HUDEP-2 (cell line): Measurements from ENCODE around the gene HDGFL2.
A peak's percentile ranks its signal among the peaks of the same experiment; 100 is the strongest.

Experiments used
- DNase-seq, 76 experiments: peaks; one replicate each; lab custom pipeline; 2025; ENCODE audit not compliant: unreplicated experiment in 76 of 76; lab: John Stamatoyannopoulos, UW

HDGFL2 gene

DNA sequence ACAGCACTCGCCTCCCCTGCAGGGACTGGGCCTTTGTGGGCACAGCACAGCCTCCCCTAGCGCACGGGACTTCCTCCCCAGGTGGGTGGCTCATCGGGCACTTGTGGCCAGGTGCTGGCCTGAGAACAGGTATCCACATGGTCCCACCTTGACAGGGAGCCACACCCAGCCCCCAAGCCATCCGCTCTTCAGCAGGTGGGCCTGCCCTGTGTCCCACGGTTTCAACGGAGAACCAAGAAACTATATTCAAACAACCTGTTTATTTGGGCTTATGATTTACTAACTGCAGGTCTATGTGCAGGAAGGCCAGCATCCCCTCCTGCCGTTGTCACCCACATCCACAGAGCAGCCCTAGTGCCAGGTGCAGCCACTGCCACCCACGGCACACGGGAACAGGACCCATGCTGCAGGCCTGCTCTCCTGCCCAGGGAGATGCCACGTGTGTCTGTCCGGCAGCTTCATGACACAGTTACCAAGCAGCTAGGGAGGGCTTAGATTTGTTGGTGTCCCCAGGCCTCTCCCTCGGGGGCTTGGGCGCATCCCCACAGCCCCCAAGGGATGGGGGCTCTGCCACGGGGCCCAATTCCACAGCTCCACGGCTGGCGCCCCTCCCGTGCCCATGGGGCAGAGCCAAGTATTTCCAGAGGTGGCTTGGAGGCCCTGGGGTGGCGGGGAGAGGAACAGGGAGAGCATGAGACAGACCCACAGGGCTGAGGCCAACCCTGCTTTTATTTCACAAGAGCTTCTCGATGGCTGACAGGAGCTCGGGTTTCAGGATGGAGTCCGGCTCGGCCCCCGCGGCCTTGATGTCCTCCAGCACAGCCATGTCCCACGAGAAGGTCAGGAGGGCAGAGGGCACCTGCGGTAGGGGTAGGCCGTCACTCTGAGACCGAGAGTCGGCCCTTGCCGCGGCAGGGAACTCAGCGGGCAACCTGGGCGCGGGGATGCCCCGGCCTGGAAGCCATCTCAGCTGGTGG lies 27.0 kb upstream of the HDGFL2 start:
- DNase-seq: no peak

GRCh38 chr19:4445963-4446703 lies 26.0 kb upstream of the HDGFL2 start:
- DNase-seq: no peak

DNA sequence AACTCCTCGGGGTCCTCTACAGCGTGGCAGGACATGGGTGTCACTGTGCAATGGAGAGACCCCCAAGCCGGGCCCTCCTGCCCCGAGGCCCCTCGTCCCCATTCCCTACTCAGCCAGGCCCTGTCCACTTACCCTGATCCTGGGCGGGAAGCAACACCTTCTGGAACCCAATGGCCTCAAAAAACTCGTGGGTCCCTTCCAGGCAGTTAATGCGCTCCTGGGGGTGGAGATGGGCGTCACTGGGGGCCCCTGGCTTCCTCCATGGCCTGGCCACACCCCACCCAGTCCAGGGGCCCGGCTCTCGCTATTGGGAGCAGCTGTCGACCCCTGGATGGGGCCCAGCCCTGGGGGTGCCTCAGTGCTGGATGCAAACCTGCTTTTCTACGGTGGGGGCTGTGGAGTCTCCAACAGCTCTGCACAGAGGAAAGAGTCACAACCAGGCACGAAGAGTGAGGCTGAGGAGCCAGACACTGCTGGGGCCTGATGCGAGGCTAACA lies 25.3 kb upstream of the HDGFL2 start:
- no peak for DNase-seq

DNA sequence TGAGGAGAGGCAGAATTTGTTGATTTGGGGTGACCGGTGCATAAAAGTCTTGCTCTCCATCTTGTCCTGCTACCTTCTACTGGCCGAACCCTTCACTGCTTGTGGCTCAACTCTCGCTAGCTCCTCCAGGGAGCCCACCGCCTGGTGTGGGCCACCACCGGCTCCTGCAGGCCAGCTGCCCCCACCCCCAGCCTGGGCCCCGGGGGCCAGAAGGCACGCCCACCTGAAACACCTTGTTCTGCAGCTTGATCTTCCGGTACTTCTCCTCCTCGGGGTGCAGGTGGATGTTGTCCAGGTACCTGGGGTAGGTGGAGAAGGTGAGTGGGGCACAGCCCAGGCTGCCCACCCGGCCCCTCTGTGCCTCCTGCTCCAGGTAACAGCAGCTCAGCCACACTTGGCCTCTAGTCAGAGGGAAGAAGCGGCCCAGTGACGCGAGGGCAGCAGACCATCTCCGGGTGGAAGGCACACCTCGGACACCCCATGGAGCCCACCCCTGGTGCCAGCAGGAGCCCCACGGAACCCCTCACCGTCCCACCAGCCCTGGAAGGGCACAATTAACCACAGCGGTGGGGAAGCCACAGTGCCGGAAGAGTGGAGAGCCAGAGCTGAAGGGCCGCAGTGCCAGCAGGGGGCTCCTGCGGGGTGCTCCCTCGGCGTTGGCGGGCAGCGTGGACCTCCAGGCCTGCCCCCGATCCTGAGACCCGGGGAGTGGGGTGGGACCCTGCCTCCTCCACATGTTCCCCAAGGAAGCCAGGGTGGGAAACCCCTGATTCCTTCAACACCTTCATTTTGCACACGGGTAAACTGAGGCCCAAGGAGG lies 24.6 kb upstream of the HDGFL2 start:
- DNase-seq: no peak

DNA sequence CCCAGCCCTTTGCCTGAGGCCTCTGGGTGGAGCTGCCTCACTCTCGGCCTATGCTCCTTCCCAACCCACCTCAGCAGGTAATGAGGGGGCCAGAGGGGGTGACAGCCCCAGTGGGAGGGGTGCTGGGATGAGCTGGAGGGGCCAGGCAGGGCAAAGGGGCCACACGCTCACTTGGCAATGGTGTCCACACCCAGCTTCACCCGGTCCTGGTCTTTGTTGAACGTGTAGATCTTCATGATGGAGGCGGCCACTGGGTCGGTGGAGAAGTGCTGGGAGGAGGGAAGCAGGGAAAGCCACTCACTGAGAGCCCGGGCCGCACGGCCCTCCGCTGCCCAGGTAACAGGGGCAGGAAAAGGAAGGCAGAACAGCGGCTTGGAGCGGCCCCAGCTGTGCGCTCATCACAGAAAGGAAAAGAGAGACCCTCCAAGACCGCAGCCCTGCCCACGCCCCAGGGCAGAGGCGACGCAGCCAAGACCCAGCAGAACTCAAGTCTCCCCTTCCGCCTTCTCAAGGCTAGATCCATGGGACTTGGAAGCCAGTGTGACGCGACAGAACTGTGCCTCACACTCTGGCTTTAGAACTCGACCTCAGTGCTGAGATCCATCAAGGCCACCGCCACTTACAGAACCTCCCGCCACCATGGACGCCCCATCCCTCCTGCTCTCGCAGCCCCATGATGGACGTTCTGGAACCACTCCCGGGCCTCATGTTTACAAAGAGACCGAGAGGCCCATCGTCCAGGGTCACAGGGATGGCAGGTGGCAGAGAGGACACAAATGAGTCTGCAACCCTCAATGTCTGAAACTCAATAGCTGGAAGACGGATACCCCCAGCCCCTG lies 23.7 kb upstream of the HDGFL2 start:
- no peak for DNase-seq

DNA sequence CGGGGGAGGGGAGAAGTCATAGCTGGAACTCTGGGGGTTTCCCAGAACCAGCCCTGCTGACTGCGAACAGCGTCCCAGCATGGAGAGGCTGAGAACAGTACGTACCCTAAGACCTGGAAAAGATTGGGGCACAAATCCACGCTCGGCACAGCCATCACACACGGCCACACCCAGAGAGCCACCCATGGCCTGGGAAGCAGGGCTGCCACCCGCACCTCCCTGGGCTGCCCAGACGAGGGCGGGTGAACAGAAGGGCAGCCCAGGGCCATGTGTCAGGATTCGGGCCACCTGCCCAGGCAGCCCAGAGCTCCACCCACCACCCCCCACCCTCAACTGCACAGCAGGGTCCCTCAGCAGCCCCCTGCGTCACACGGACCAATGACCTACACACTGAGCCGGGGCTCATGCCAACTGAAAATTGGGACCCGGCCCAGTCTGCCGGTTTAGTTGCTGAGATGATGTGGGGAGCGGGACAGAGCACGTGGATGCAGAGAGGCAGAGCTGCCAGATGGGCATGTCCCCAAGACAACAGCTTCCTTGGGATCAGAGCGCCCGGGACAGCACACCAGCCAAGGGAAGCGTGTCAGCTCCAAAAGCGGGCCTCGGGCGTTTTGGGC lies 23.0 kb upstream of the HDGFL2 start:
- DNase-seq: peak in 6 of 76 experiments; percentile 21 to 25 (median 24)

- DNase-seq: no peak
These were observed 22.5 kb upstream of the HDGFL2 start for GRCh38 chr19:4449639-4450028.

DNA sequence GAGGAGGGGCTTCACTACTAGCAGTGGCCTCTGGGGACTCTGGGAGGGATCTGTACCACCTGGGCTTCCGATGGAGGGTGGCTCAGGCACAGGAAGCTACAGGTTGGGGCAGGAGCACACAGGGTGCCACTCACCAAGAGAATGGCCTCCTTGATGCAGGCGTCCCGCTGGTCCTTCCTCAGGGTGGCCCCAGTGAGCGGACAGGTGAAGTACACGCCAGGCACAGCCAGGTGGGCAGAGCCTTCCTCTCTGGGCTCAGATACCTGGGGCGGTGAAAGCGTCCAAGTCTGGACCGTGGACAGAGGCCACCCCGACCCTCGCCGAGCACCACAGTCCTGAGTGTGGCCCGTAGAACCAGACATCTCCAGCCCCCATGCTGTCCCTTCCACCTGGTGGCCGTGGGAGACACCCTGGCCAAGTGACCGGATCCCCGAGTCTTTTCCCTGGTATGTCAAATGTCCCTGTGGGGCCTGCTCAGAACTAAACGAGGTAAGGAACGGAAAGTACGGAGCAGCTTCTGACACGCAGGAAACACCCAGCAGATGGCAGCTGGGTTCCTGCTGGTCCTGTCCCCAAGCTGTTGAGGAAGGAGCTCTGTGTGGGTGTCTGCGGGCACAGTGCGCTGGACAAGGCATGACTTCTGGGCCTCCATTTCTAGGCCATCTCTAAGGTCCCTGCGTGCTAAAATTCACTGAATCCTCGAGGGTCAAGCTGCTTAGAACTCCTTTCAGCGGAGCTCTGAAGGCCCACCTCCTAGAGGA lies 19.7 kb upstream of the HDGFL2 start:
- no peak for DNase-seq

GRCh38 chr19:4453232-4454179 lies 18.6 kb upstream of the HDGFL2 start:
- DNase-seq: peak in 2 of 76 experiments; percentile 27

DNA sequence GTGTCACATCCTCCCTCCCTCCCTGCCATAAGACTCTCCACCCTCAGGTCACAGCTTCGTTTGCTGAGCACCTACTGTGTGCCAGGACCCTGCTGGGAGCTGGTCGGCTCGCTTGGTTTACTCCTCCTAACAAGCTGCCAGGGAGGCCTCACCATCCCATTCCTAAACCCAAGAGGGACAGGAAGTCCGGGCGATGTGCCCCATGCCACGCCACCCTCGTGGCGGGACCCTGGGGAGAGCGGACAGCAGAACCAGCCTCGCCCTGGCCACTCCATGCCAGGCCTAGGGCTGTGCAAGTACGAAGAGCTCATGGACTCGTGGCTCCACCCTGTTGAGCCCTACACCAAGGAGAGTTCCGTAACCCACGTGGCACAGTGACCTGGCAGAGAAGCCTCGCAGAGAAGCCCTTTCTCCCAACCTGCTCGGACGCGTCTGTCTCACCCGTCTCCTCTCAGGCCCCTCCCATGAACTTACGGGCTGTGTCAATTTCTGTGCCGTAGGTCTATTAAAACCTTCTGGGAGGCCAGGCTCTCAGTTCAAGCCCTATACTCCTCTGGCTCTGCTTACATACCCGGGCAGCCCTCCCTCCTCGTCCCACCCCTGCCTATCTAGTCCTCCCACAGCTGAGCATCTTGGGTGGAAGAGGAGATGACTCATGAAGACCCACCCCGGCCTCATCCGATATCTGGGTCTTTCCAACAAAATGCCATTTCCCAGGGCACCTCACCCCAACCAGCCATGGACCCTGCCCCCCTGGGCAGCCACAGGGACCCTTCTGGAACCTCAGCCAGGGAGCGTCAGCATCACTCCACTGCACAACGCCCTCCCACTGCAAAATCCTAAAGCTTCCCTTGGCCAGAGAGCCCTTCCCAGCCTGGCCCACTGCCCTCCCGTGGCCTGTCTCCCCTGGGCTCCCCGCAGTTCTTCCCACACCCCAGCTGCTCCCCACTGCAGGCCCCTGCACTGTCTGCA lies 17.1 kb upstream of the HDGFL2 start:
- DNase-seq: peak; percentile 73 to 98 (median 93)

DNA sequence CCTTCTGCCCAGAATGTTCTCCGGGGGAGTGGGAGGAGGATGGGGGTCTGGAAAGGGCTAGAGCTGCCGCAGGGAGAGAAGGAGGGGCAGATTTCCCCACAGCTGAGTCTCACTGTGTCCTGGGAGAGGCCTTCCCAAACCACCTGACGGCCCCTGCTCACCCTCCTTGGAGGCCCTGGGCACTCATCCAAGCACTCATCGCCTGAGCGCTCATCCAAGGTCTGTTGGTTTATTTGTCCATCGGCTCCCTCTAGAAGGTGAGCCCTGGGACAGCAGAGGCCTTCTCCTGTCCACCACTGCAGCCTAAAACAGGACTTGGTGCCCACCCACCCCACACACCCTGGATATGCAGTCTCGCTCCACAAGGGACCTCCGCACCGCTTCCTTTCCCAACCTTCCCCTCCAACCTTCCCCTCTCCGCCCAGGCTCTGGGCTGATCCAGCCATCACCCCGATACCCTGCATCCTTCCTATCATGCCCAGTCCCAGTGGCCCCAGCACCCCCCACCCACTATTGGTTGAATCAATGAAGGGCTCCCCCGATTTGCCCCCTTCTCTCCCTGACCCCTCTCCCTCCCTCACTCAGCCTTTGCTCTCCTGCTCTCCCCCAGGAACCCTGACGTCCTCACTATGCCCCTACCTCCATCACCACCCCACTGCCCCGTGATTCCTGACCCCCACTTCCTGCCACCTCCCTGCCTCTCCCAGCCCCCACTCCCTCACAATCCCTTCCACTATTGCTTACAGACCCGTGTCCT lies 16.2 kb upstream of the HDGFL2 start:
- peak in 62 of 76 experiments; percentile 20 to 90 (median 61) for DNase-seq

- DNase-seq: peak in 23 of 76 experiments; percentile 19 to 62 (median 42)
These were observed 15.6 kb upstream of the HDGFL2 start for GRCh38 chr19:4456476-4456842.

- peak in 41 of 76 experiments; percentile 34 to 91 (median 58) for DNase-seq
These were observed 15.0 kb upstream of the HDGFL2 start for GRCh38 chr19:4456843-4457653.

GRCh38 chr19:4457654-4458395 lies 14.3 kb upstream of the HDGFL2 start, which contains the start of gene UBXN6:
TSS of gene UBXN6 (minus strand) at chr19:4457794. CDS start at chr19:4457697, 97 bp downstream.
- peak in 75 of 76 experiments; percentile 96 to 100 (median 99) for DNase-seq
